K562 (cell line): ENCODE results near the gene HAPLN2. TPM values are rescaled to one million over a fixed set of nuclear protein-coding genes. Genes with fewer than 3 reads are reported as not detected.

Experiments
- BHLHE40 ChIP-seq: IDR thresholded peaks from 2 replicates; pipeline ENCODE4 v1.6.1; 2011; ENCODE audit warnings: low read length, improper control_type of control experiment
- ELF4 ChIP-seq: fragments of 450-650 bp; formaldehyde crosslinking; IDR thresholded peaks from 2 replicates; pipeline ENCODE4 v1.4.0; 2022; ENCODE audit warnings: missing genetic modification characterization
- EZH2 ChIP-seq: IDR thresholded peaks from 2 replicates; pipeline ENCODE4 v1.6.1; 2012; ENCODE audit warnings: low read depth, mild to moderate bottlenecking, inconsistent platforms, low read length, borderline replicate concordance
- FOXM1 ChIP-seq, 2 experiments: fragments of 450-650 bp in 1 of 2; sonication (generic) in 1 of 2; formaldehyde crosslinking in 1 of 2; IDR thresholded peaks; 2 replicates each; pipeline versions ENCODE4 v1.6.1 to v1.9.0; 2017 to 2022; ENCODE audit warnings: low read depth in 2 of 2, mild to moderate bottlenecking in 2 of 2, missing genetic modification reagents in 1 of 2, moderate library complexity in 1 of 2
- FOXP1 ChIP-seq: sonication (generic); formaldehyde crosslinking; IDR thresholded peaks from 2 replicates; pipeline ENCODE4 v1.8.0; 2022; ENCODE audit warnings: mild to moderate bottlenecking, missing genetic modification reagents
- JUND ChIP-seq, 2 experiments: IDR thresholded peaks; 2 replicates in 1 of 2; 3 replicates in 1 of 2; pipeline ENCODE4 v1.6.1; 2011; ENCODE audit warnings: borderline replicate concordance in 2 of 2, low read depth in 2 of 2, low read length in 2 of 2, improper control_type of control experiment in 1 of 2, missing biosample characterization in 1 of 2, missing genetic modification characterization in 1 of 2, missing genetic modification reagents in 1 of 2
- MCM2 ChIP-seq: fragments of 450-650 bp; IDR thresholded peaks from 2 replicates; pipeline ENCODE4 v1.6.1; 2017; ENCODE audit warnings: low read depth, mild to moderate bottlenecking
- MEF2D ChIP-seq: conservative IDR thresholded peaks from 2 replicates; pipeline ENCODE4 v1.6.1; 2016; ENCODE audit warnings: low read depth, missing genetic modification characterization, missing compliant biosample characterization
- NFYB ChIP-seq: IDR thresholded peaks from 2 replicates; pipeline ENCODE4 v1.6.1; 2011; ENCODE audit warnings: mild to moderate bottlenecking, moderate library complexity; ENCODE audit not compliant: insufficient read length; ENCODE audit errors: extremely low read depth
- NR2C2 ChIP-seq, 2 experiments: fragments of 200-800 bp in 1 of 2; sonication (Bioruptor generic) in 1 of 2; sonication (generic) in 1 of 2; formaldehyde crosslinking in 1 of 2; IDR thresholded peaks; 2 replicates each; pipeline versions ENCODE4 v1.6.1 to v1.8.0; 2016 to 2022; ENCODE audit warnings: mild to moderate bottlenecking in 1 of 2, missing compliant biosample characterization in 1 of 2, missing genetic modification characterization in 1 of 2, missing genetic modification reagents in 1 of 2
- POLR2B ChIP-seq: fragments of 450-650 bp; IDR thresholded peaks from 2 replicates; pipeline ENCODE4 v1.6.1; 2018; ENCODE audit warnings: low read depth; ENCODE audit not compliant: partially characterized antibody
- PURB ChIP-seq: sonication (generic); formaldehyde crosslinking; IDR thresholded peaks from 2 replicates; pipeline ENCODE4 v1.9.0; 2021; ENCODE audit warnings: low read depth, mild to moderate bottlenecking, missing genetic modification reagents
- PYGO2 ChIP-seq: fragments of 450-650 bp; IDR thresholded peaks from 2 replicates; pipeline ENCODE4 v1.6.1; 2016; ENCODE audit warnings: mild to moderate bottlenecking, missing genetic modification characterization, moderate library complexity, missing compliant biosample characterization
- RCOR1 ChIP-seq, 2 experiments: IDR thresholded peaks; 2 replicates each; pipeline ENCODE4 v1.6.1; 2012; ENCODE audit warnings: low read depth in 2 of 2, low read length in 2 of 2, borderline replicate concordance in 1 of 2, improper control_type of control experiment in 1 of 2
- SRSF3 ChIP-seq: fragments of 200-400 bp; formaldehyde crosslinking; IDR thresholded peaks from 2 replicates; pipeline ENCODE4 v1.6.1; 2016; ENCODE audit warnings: mild to moderate bottlenecking, low read length, moderate library complexity; ENCODE audit not compliant: insufficient read depth
- TEAD2 ChIP-seq: fragments of 450-650 bp; IDR thresholded peaks from 2 replicates; pipeline ENCODE4 v1.6.1; 2016; ENCODE audit warnings: missing genetic modification characterization, control low read depth, missing compliant biosample characterization
- TFAM ChIP-seq: fragments of 250-450 bp; sonication (Bioruptor Pico); conservative IDR thresholded peaks from 2 replicates; pipeline ENCODE4 v1.5.0; 2021; ENCODE audit warnings: mild to moderate bottlenecking, moderate library complexity
- WHSC1 ChIP-seq: IDR thresholded peaks from one replicate; pipeline ENCODE4 v1.6.1; 2012; ENCODE audit warnings: low read length, control low read depth, inconsistent platforms
- XRCC4 ChIP-seq: IDR thresholded peaks from one replicate; pipeline ENCODE4 v1.6.1; 2011; ENCODE audit not compliant: insufficient read depth, insufficient read length; ENCODE audit errors: extremely low read depth
- ZBTB17 ChIP-seq: fragments of 450-650 bp; formaldehyde crosslinking; IDR thresholded peaks from 2 replicates; pipeline ENCODE4 v1.4.0; 2020; ENCODE audit warnings: mild to moderate bottlenecking
- ZNF224 ChIP-seq: sonication (generic); formaldehyde crosslinking; IDR thresholded peaks from 2 replicates; pipeline ENCODE4 v1.8.0; 2022; ENCODE audit warnings: mild to moderate bottlenecking, missing genetic modification reagents
- ZNF253 ChIP-seq: fragments of 250-450 bp; sonication (Bioruptor Pico); conservative IDR thresholded peaks from 2 replicates; pipeline ENCODE4 v1.6.1; 2021; ENCODE audit warnings: mild to moderate bottlenecking
- ZNF282 ChIP-seq: sonication (generic); formaldehyde crosslinking; IDR thresholded peaks from 2 replicates; pipeline ENCODE4 v1.8.1; 2023; ENCODE audit warnings: missing genetic modification reagents
- polyA plus RNA-seq, 8 experiments: library from polyadenylated mRNA; depleted of rRNA in 4 of 8; stranded (reverse) in 5 of 8; unstranded in 3 of 8; fragments of >200 nt; fragmentation: Nextera tagmentation in 2 of 8; fragmentation: Illumina TruSeq in 1 of 8; extraction: Ambion mirVana in 2 of 8; extraction: Trizol in 1 of 8; gene quantifications; 2 replicates each; pipeline versions ENCODE4 v1.2.1 to v1.2.3, GENCODE V29; 2011 to 2014; ENCODE audit warnings: inconsistent platforms in 1 of 8, missing spikeins in 1 of 8
- total RNA-seq, 7 experiments: library from RNA; depleted of rRNA in 6 of 7; stranded (reverse); fragments of >200 nt in 6 of 7; fragmentation: Illumina TruSeq in 2 of 7; extraction: Trizol in 2 of 7; gene quantifications; 2 replicates each; pipeline versions ENCODE4 v1.2.1 to v1.2.3, GENCODE V29; 2011 to 2021; ENCODE audit warnings: low replicate concordance in 1 of 7
- TF ChIP-seq, protein P1 (sequence below): fragments of 450-650 bp; formaldehyde crosslinking; IDR thresholded peaks from 2 replicates; pipeline ENCODE4 v1.4.0; 2020; ENCODE audit warnings: mild to moderate bottlenecking, moderate library complexity
- TF ChIP-seq, protein P2 (sequence below): fragments of 250-450 bp; sonication (Bioruptor Pico); IDR thresholded peaks from 2 replicates; pipeline ENCODE4 v1.4.0; 2020
- TF ChIP-seq, protein P3 (sequence below): fragments of 250-450 bp; sonication (Bioruptor Pico); IDR thresholded peaks from 2 replicates; pipeline ENCODE4 v1.6.1; 2021; ENCODE audit warnings: mild to moderate bottlenecking

HAPLN2 gene
- total and polyA plus RNA-seq, 9 of the 15 experiments (the other 6 are each of a cell fraction or from before 2014, with no cell fraction given), result 0.14 to 5.2 (median 3.8) TPM; not detected in 4

DNA sequence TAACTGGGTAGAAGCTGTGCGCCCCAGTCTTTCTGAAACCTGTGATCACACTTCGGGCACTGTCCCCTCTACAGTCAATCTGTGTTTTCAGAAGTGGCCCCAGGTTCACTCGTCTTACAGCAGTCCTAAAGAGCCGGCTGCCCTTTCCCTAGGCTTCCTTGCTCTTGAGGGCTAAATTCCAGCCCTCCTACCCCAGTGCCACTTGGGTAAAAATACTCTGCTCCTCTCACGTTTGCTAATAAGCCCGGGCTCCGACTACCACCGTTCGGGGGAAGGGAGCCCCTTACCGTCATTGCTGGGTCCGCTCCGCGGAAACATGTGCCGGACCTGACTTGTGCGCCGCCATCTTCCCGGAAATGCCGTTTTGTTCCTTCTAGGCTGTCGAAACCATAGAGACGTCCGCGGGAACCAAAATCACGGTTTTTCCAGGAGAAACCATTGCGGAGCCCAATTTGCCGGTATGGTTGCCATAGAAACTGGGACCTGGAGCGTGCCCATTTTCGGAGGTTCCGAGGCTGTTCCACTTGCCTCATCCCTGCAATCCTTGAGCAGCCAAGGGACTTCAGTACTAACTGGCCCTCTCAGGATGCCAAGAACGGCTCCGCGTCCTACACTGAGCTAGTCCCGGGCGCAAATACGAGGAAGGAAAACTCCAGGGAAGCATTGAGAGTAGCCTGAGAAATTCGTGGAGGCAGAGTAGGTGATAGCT is 17.9 kb upstream of the HAPLN2 start, which contains the start of gene GPATCH4 (continued):
- TF ChIP-seq, protein P1, sequence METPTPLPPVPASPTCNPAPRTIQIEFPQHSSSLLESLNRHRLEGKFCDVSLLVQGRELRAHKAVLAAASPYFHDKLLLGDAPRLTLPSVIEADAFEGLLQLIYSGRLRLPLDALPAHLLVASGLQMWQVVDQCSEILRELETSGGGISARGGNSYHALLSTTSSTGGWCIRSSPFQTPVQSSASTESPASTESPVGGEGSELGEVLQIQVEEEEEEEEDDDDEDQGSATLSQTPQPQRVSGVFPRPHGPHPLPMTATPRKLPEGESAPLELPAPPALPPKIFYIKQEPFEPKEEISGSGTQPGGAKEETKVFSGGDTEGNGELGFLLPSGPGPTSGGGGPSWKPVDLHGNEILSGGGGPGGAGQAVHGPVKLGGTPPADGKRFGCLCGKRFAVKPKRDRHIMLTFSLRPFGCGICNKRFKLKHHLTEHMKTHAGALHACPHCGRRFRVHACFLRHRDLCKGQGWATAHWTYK (CRISPR knock-in tag), result 0 out of 2 replicates have a peak, but pooled peaks have one; percentile 60
- TF ChIP-seq EZH2 (no peak), PYGO2 (tag) (no peak), POLR2B (peak; percentile 51), ZNF253 (CRISPR knock-in tag) (no peak), SRSF3 (no peak), ZBTB17 (no peak), RCOR1 (IDR thresholded peaks at IDR 0.05; ENCODE audit: borderline replicate concordance in 1 of 2, low read depth in 2 of 2, low read length in 2 of 2) (peak; percentile 62 to 87; a peak in 3 of 4 replicates), NR2C2 (CRISPR knock-in tag; IDR thresholded peaks at IDR 0.05) (no peak), NR2C2 (tag; IDR thresholded peaks at IDR 0.05) (peak; percentile 57; the same call in 1 of the 2 replicates), JUND (IDR thresholded peaks at IDR 0.05; ENCODE audit: borderline replicate concordance, low read depth, low read length) (peak; percentile 42; the same call in 1 of the 2 replicates), JUND (tag; IDR thresholded peaks at IDR 0.05; ENCODE audit: borderline replicate concordance, low read depth, low read length) (no peak; the same call in 2 of the 3 replicates), ZNF224 (CRISPR knock-in tag) (no peak), NFYB (no peak), BHLHE40 (peak; percentile 30; the same call in 1 of the 2 replicates), TFAM (no peak), MCM2 (no peak), ZNF282 (CRISPR knock-in tag) (no peak), WHSC1 (no peak), TEAD2 (tag) (no peak), FOXP1 (CRISPR knock-in tag) (no peak), XRCC4 (no peak), PURB (no peak), FOXM1 (IDR thresholded peaks at IDR 0.05; ENCODE audit: low read depth) (no peak), FOXM1 (CRISPR knock-in tag; IDR thresholded peaks at IDR 0.05; ENCODE audit: low read depth) (no peak), ELF4 (no peak), MEF2D (tag) (no peak)
- TF ChIP-seq, protein P2, sequence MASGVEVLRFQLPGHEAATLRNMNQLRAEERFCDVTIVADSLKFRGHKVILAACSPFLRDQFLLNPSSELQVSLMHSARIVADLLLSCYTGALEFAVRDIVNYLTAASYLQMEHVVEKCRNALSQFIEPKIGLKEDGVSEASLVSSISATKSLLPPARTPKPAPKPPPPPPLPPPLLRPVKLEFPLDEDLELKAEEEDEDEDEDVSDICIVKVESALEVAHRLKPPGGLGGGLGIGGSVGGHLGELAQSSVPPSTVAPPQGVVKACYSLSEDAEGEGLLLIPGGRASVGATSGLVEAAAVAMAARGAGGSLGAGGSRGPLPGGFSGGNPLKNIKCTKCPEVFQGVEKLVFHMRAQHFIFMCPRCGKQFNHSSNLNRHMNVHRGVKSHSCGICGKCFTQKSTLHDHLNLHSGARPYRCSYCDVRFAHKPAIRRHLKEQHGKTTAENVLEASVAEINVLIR (CRISPR knock-in tag), result no peak
- TF ChIP-seq, protein P3, sequence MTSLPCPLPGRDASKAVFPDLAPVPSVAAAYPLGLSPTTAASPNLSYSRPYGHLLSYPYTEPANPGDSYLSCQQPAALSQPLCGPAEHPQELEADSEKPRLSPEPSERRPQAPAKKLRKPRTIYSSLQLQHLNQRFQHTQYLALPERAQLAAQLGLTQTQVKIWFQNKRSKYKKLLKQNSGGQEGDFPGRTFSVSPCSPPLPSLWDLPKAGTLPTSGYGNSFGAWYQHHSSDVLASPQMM (CRISPR knock-in tag), result no peak
